ENCODE data around the gene CYP26C1.
"Not testable (repeated sequence)": the region's sequence is repeated elsewhere in the genome, so short reads cannot be mapped to it uniquely, and the experiment has no call there.

The CYP26C1 gene

GRCh38 chr10:93079663-93080349 lies 19.2 kb downstream of the CYP26C1 start:
- no peak for DNase-seq

DNA sequence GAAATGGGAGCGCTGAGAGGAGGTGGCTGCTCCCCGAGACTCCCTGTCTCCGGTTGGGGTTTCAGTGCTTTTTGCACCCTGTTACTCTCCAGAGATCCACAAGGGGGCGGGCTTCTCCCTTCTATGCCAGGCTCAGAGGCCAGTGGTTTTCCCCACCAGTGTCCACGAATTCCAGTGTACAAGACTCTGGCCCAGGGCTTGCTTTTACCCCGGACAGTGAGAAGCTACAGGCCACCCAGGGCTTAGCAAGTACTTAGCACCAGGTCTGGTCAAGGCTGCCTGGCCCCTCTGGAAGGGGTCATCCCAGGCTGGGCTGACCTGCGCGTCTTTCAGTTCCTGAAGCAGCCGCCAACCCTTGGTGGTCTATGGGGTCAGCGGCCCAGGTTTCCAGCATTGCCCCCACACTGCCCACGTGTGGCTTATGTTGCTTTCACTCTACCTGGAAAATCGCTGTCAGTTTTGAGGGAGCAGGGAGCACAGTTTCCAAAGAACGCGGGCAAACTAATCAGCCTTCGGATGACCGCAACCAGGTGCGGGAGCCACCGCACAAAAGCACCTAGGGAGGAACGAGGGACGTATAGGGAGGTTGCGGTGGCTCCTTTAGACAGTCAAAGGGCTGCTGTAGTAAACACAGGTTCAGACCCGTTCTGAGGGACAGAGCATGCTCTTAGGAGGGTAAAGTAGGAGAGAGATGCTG lies 19.9 kb downstream of the CYP26C1 start:
- peak; percentile 48 for DNase-seq

GRCh38 chr10:93081318-93081717 lies 20.7 kb downstream of the CYP26C1 start:
- DNase-seq = no peak

DNA sequence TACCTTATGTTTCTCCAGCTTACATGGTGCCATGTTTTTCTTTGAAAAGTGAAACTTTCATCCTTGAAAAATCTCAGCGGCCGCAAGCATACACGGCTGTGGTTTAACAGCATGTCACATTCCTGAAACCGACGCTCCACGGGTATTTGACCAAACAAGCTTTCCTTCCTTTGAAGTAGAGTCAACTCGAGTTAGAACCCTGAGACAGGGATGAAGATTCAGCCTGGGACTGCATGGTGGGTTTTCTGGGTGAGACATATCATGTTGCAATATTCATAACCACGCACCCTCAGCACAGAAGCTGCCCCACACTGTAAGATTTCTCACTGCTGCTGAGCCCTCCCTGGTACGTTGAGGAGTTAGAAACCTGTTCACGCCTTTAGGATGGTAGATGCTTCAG lies 21.2 kb downstream of the CYP26C1 start:
- no peak for DNase-seq

DNA sequence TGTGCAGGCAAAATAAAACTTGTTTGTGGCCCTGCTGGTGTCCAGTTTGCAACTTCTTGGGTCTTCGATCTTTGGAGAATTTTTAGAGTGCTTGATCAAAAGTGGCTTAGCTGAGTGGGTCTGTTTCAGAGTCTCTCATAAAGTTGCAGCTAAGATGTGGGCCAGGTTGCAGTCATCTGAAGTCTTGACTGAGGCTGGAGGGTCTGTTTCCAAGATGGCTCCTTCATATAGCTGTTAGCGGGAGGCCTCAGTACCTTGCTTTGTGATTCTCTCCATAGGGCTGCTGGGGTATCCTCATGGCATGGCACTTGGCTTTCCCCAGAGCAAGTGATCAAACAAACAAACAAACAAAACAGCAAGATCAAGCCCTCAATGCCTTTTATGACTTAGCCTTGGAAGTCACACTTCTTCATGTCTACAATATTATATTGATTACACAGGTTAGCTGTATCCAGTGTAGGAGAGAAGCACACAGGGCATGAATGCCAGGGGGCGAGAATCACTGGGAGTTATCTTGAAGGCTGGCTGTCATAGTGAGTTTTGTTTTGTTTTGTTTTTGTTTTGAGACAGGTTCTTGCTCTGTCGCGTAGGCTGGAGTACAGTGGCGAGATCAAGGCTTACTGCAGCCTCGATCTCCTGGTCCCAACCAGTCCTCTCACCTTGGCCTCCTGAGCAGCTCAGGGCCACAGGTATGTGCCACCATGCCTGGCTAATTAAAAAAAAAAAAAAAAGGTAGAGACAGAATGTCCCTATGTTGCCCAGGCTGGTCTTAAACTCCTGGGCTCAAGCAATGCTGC lies 23.3 kb downstream of the CYP26C1 start:
- DNase-seq = no peak

DNA sequence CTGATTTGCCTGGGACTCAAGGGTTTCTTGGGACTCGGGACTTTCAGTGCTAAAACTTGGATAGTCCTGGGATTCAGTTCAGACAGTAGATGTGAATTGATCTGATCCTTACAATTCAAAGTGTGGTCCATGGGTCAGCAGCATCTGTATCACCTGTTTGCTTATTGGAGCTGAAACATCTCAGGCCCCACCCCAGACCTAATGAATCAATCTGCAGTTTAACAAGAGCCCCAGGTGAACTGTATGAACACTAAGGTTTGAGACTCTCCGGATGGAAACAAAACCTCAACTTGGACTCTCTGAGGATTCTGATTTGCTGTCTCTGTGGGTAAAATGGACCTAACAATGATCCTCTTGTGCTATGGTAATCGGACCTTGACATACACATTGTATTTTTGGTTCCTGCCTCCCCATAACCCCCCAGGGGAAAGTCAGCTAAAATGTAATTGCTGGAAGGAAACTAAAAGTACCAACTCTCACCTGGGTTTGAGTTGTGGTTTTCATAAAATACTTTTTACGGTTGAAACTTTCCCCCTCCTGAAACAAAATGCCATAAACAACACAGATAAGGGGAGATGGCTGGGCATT lies 24.8 kb downstream of the CYP26C1 start:
- no peak for DNase-seq

- no peak for DNase-seq
Observed at GRCh38 chr10:93086289-93086688, 25.7 kb downstream of the CYP26C1 start.

GRCh38 chr10:93087846-93088245 lies 27.2 kb downstream of the CYP26C1 start:
- DNase-seq = no peak

DNA sequence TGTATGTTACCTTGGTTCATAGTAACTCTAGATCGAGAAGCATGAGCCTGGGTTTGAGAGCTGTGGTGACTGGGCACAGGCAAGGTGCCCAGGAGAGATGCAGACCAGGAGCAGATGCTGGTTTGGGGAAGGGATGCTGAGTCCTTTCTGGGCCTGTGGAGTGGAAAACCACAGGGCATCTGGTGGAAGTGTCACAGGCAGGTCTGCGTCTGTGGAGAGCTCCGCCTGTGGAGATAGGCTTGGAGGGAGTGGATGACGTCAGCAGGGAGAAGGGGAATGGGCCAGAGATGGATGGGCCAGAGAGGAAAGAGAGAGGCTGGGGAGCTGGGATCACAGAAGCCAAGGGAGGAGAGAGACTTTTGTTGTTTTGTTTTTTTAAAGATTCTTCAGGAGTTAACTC lies 27.9 kb downstream of the CYP26C1 start:
- DNase-seq = no peak

- no peak for DNase-seq
Observed at GRCh38 chr10:93090619-93091018, 30.0 kb downstream of the CYP26C1 start.

- DNase-seq = no peak
Observed at GRCh38 chr10:93091960-93092359, 31.4 kb downstream of the CYP26C1 start.

- no peak for DNase-seq
Observed at GRCh38 chr10:93095225-93095624, 34.6 kb downstream of the CYP26C1 start.

GRCh38 chr10:93096901-93097300 lies 36.3 kb downstream of the CYP26C1 start:
- DNase-seq = no peak

DNA sequence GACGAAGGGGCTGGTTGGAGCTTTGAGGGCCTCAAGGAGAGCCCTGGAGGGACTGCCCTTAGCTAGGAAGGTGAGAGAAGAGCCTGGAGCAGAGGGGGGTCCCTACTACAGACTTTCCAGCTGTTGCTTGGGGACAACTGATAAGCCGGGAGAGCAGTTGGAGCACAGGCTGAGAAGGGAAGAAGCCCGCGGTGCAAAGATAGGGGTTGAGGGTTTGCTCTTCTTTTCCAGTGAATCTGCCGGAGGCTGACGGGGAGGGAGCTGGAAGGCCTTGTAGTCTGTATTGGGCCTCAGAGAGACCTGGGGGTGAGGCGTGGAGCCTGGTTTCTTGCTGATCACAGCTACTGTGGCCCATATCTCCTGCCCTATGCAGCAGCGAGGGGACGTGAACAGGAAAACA lies 36.8 kb downstream of the CYP26C1 start:
- DNase-seq = no peak

- DNase-seq = no peak
Observed at GRCh38 chr10:93098816-93099215, 38.2 kb downstream of the CYP26C1 start.

DNA sequence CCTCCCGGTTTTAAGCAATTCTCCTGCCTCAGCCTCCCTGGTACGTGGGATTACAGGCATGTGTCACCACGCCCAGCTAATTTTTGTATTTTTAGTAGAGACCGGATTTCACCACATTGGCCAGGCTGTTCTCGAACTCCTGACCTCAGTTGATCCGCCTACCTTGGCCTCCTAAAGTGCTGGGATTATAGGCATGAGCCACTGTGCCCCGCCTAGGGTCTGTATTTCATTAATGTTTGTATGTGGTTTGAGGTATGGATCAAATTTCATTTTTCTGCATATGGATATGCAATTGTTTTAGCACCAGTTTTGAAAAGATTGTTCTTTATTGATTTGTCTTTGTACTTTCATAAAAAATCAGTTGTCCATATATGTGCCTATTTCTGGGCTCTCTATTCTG lies 39.1 kb downstream of the CYP26C1 start:
- no peak for DNase-seq

GRCh38 chr10:93101148-93101547 lies 40.5 kb downstream of the CYP26C1 start:
- not testable (repeated sequence) for DNase-seq

DNA sequence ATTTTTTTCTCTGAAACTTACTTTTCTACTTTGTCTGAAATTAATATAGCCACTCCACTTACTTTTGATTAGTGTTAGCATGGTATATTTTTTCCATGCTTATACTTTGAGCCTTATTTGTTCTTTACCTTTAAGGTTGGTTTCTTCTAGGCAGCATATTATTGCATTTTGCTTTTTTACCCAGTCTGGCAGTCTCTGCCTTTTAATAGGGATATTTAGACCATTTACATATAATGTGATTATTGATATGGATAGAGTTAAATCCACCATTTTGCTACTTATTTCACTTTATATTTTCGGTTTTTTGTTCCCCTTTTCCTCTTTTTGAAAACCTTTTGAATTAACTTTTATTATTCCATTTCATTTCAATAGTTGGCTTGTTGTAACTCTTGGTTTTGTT lies 43.4 kb downstream of the CYP26C1 start:
- DNase-seq = no peak

DNA sequence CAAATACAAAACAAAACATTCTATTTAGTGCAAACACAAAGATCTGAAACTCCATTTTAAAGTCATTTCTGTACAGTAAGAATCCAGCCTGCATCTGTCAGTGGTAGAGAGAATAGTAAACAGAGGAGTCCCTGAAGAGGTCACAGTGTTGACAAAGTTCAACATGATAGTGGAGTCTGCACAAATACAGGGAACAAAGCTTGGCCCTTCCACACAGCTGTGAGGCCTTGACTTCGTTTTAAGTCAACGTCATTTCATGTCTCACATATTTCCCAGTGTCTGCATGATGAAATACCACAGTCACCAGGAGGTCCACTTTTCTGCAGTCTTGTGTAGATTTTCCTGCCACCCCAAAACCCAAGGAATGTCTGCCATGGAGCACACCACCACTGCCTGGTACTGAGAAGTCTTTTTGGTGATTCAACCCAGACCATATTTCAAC lies 46.1 kb downstream of the CYP26C1 start:
- DNase-seq = no peak

DNA sequence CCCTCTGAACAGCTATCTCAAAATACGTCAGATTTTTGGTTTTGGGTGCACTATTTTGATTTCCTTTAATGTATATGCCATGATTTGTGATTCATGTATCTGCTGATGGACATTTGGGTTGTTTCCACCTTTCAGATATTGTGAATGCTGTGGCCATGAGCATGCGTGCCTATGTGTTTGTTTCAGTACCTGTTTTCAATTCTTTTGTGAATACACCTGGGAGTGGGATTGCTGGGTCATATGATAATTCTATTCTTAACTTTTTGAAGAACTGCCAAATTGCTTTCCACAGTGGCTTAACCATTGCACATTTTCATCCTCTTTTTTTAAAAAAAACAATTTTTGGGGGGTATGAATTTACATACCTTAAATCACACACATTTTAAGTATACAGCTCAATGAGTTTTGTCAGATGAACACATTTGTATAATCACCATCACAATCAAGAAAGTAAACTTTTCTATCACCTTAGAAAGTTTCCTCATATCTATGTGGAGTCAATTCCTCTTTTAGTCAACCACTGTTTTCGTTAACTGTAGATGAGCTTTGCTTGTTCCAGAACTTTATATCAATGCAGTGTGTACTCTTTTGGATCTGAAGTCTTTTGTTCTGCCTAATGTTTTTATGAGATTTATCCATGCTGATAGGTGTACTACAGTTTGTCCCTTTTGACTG lies 50.0 kb downstream of the CYP26C1 start:
- DNase-seq = no peak

DNA sequence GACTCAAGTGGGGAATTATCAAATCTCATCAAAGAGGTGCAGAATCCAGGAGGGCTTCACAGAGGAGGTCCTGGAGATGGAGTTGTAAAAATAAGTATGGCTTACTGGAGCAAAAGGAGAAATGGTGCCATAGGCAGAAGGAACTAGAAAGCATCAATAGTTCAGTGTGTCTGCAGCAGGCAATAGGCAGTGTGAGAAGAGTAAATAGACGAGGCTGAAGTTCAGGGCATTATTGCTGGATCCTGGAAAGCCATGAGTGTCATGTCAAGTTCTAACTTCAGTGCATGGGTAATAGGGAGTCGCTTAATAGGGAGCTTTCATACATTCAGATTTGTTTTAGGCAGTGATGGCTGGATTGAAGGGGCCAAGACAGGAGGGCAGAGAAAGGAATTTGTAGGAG lies 52.4 kb downstream of the CYP26C1 start:
- no peak for DNase-seq

DNA sequence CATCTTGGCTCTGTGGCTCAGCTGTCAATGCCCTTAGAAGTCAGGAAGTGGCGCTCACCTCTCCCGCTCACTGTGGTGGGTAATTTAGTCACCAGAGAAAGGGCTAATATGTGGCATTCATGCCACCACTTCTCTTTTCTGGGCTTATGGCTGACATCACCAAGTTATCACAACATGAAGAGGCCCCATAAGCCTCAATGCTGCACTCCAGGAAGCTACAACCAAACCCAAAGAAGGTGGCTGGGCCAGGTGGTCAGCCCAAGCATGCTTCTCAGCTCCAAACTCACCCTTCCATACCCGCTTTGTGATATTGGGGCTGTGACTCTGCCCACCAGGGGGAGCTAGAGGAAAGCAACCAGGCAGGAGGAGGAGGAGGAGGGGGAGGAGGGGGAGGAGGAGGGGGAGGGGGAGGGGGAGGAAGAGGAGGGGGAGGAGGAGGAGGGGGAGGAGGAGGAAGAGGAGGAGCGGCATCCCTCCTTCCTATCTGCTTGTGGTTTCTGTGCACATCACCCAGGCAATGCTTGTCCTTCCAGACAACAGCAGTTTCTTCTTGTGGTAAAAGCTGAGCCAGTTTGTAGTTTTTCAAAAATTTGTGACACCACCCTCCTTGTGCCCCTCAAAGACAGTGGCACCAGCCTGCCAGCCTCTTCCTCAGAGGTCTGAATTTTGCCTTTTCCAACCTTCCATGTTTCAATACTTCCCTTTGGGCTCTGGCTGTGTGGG lies 55.2 kb downstream of the CYP26C1 start:
- DNase-seq = peak; percentile 63
